Stimulated activated CD4-positive, alpha-beta T cell treated with anti-CD3 and anti-CD28 coated beads, Interleukin-15, amount 100 ng/mL, for 24 hours (primary cell): ENCODE results near the gene TUBA8.
"Not testable (repeated sequence)": the region's sequence is repeated elsewhere in the genome, so short reads cannot be mapped to it uniquely, and the experiment has no call there.

Experiments
- DNase-seq: peaks from one replicate; pipeline ENCODE4 v3.0.0-alpha.2; 2020

The TUBA8 gene

GRCh38 chr22:18136563-18137320, 26.1 kb downstream of the TUBA8 start:
- DNase-seq: no peak

GRCh38 chr22:18141004-18141403, 30.4 kb downstream of the TUBA8 start:
- not testable (repeated sequence) for DNase-seq

GRCh38 chr22:18144105-18144504, 33.5 kb downstream of the TUBA8 start:
- DNase-seq: no peak

- no peak for DNase-seq
Observed at GRCh38 chr22:18145676-18146388, 35.2 kb downstream of the TUBA8 start.

GRCh38 chr22:18146389-18146753, 35.8 kb downstream of the TUBA8 start:
- DNase-seq: no peak

GRCh38 chr22:18147791-18148190, 37.2 kb downstream of the TUBA8 start:
- DNase-seq: no peak

GRCh38 chr22:18148293-18148965, 37.8 kb downstream of the TUBA8 start:
- no peak for DNase-seq

GRCh38 chr22:18152519-18152918, 41.9 kb downstream of the TUBA8 start:
- peak; percentile 33 for DNase-seq

GRCh38 chr22:18154821-18155390, 44.3 kb downstream of the TUBA8 start:
- DNase-seq: no peak

GRCh38 chr22:18155546-18155945, 44.9 kb downstream of the TUBA8 start:
- not testable (repeated sequence) for DNase-seq

GRCh38 chr22:18156878-18157713, 46.5 kb downstream of the TUBA8 start:
- DNase-seq: peak; percentile 71

- DNase-seq: no peak
Observed at GRCh38 chr22:18157714-18158028, 47.1 kb downstream of the TUBA8 start.

- not testable (repeated sequence) for DNase-seq
Observed at GRCh38 chr22:18160641-18161040, 50.0 kb downstream of the TUBA8 start.

- not testable (repeated sequence) for DNase-seq
Observed at GRCh38 chr22:18163843-18164242, 53.2 kb downstream of the TUBA8 start.

GRCh38 chr22:18164584-18164983, 54.0 kb downstream of the TUBA8 start:
- not testable (repeated sequence) for DNase-seq

GRCh38 chr22:18165356-18165755, 54.7 kb downstream of the TUBA8 start:
- not testable (repeated sequence) for DNase-seq

GRCh38 chr22:18170284-18170683, 59.7 kb downstream of the TUBA8 start:
- not testable (repeated sequence) for DNase-seq

GRCh38 chr22:18172203-18172602, 61.6 kb downstream of the TUBA8 start:
- DNase-seq: not testable (repeated sequence)

- not testable (repeated sequence) for DNase-seq
Observed at GRCh38 chr22:18172776-18173175, 62.2 kb downstream of the TUBA8 start.

GRCh38 chr22:18173441-18173840, 62.8 kb downstream of the TUBA8 start:
- not testable (repeated sequence) for DNase-seq
